Measurements from ENCODE around the gene STPG1. TPM values are rescaled to one million over a fixed set of nuclear protein-coding genes. Genes with fewer than 3 reads are reported as not detected.

Gene STPG1
- total and polyA plus RNA-seq, 9 of the 15 experiments (the other 6 are each of a cell fraction or from before 2014, with no cell fraction given), result 5.0 to 11.9 (median 8.3) TPM

- TF ChIP-seq CTCF (IDR thresholded peaks at IDR 0.05 in 2 of 3, conservative IDR thresholded peaks at IDR 0.05 in 1 of 3; ENCODE audit: insufficient read depth in 2 of 3, low read depth in 1 of 3, low read length in 3 of 3) (peak; percentile 86 to 90 (median 87)), CREM (IDR thresholded peaks at IDR 0.05; ENCODE audit: low read depth) (0 out of 2 replicates have a peak, but pooled peaks have one; percentile 14), RAD21 (CRISPR knock-in tag; conservative IDR thresholded peaks at IDR 0.05 in 1 of 2, IDR thresholded peaks at IDR 0.05 in 1 of 2) (peak; percentile 83 to 86), L3MBTL2 (IDR thresholded peaks at IDR 0.05) (no peak), USF2 (CRISPR knock-in tag; IDR thresholded peaks at IDR 0.05) (no peak), STAG1 (CRISPR knock-in tag; IDR thresholded peaks at IDR 0.05; ENCODE audit: borderline replicate concordance) (peak; percentile 79; the same call in 1 of the 2 replicates), ZNF217 (CRISPR knock-in tag; IDR thresholded peaks at IDR 0.05) (no peak), ZNF512 (tag; IDR thresholded peaks at IDR 0.05) (peak; percentile 24; the same call in 1 of the 2 replicates), ZNF239 (CRISPR knock-in tag; IDR thresholded peaks at IDR 0.05) (no peak), ZNF449 (CRISPR knock-in tag; IDR thresholded peaks at IDR 0.05) (no peak), REST (IDR thresholded peaks at IDR 0.05; ENCODE audit: borderline replicate concordance) (peak; percentile 76; the same call in 1 of the 2 replicates), REST (CRISPR knock-in tag; IDR thresholded peaks at IDR 0.05; ENCODE audit: low read depth) (no peak)
Measured at GRCh38 chr1:24391882-24392603, 21.5 kb downstream of the STPG1 start (continued).
